Measurements from ENCODE around the gene SPEN. TPM values are rescaled to one million over a fixed set of nuclear protein-coding genes. Genes with fewer than 3 reads are reported as not detected.

Gene SPEN
- total RNA-seq, 1 donor from 2014 or later: 58.3 TPM

DNA sequence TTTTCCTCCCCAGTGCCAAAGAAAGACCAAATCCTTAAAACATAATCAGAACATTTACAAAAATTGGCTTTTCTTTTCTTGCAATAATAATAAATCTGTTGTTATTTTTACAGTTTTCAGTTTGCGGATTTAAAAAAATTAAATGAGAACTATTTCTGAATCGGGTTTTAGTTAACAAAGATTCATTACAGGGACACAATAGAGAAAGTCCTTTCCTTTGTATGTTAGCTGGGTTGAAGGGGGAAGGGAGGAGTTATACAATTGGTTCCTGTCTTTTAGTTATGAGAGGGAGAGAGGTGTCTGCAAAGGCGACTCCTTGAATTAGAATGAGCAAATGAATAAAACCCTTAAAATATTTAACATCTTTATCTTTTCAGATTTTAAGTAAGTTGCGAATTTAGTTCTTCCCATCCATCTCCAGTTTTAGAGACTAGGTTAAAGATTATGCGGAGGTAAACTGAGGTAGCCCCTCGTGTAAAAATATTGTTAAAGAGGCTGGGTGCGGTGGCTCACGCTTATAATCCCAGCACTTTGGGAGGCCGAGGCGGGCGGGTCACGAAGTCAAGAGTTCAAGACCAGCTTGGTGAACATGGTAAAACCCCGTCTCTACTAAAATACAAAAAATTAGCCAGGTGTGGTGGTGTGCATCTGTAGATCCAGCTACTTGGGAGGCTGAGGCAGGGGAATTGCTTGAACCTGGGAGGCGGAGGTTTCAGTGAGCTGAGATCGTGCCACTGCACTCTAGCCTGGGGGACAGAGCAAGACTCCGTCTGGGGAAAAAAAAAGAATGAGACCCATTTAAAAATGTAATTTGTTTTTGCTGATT, 3.9 kb downstream of the SPEN start:
- DNase-seq (ENCODE audit: low spot score in 2 of 2): no peak
- no peak for FAIRE-seq

DNA sequence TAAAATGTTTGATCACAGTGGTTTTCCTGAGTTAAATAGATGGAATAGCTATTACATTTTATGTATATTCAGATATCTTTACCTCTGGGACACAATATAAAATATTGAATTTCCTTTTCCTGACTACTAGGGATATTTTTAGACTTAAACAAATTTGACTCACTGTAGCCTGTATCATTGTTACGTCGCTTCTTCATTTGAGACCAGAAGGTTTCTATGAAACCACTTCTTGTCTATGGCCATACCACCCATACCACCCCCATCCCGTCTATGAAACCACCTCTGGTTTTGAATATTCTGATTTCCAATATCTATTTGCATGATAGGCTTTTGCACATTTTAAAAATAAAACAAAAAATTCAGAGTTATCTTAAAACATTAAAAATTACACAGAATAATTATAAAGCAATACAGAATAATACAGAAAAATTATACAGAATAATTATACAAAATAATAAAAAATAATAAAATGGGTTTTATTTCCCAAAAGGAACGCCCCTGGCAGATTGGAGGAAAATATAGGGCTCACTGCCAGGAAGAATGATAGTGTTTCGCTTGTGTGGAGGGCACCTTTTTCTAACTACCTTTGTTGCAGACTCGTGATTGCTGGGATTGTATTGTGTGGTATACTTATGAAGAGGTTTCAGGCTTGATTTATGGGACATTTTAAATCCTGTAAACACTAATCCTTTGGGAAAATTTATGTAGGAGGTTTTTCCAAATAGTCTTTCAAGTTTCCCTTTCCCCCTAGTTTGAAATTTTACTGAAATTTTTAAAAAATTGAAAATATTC, 4.7 kb downstream of the SPEN start:
- no peak for FAIRE-seq
- no peak for DNase-seq (ENCODE audit: low spot score in 2 of 2)

GRCh38 chr1:15852828-15853302, 5.4 kb downstream of the SPEN start:
- DNase-seq (ENCODE audit: low spot score in 2 of 2) (no peak), FAIRE-seq (no peak)

GRCh38 chr1:15856888-15857287, 9.4 kb downstream of the SPEN start:
- FAIRE-seq (no peak), DNase-seq (ENCODE audit: low spot score in 2 of 2) (no peak)

DNA sequence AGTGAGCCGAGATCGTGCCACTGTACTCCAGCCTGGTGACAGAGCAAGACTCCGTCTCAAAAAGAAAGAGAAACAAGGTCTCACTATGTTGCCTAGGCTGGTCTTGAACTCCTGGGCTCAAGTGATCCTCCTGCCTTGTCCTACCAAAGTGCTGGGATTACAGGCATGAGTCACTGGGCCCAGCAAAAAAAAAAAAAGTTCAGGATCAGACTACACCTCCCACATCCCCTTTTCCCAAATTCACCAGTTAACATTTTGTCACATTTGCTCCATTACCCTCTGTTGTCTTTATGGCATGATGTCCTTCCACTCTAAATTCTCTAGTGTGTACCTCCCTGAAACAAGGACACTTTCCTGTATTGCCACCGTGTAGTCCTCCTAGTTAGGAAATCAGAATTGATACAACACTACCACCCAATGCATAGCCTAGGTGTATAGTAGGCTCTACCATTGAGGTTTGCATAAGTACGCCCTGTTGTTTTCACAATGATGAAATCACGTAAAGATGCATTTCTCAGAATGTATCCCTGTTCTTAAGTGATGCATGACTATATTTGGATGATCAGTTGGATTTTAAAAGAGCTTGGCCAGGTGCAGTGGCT, 10.7 kb downstream of the SPEN start:
- no peak for DNase-seq (ENCODE audit: low spot score in 2 of 2)
- no peak for FAIRE-seq

DNA sequence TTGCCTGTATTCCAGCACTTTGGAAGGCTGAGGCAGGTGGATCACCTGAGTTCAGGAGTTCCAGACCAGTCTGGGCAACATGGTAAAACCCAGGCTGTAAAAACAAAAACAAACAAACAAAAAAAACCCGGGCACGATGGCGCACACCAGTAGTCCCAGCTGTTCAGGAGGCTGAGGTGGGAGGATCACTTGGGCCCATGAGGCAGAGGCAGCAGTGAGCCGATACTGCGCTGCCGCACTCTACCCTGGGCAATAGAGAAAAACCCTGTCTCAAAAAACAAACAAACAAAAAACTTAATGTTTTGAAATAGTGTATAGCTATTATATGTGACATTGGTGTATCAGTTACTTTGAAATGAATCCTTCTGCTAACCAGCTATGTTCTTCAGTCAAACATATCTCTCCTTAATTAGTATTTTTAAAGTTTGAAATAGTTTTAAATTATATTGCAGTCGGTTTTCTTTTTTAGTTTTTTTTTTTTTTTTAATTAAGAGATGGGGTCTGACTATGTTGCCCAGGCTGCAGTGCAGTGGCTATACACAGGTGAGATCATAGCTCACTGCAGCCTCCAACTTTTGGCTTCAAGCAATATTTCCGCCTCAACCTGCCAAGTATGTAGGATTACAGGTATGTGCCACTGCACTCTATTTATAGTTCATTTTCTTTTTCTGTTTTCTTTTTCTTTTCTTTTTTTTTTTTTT, 11.3 kb downstream of the SPEN start:
- DNase-seq (ENCODE audit: low spot score in 2 of 2) (no peak), FAIRE-seq (no peak)

- DNase-seq (ENCODE audit: low spot score in 2 of 2) (no peak), FAIRE-seq (no peak)
Measured at GRCh38 chr1:15863156-15863901, 15.8 kb downstream of the SPEN start.

GRCh38 chr1:15866721-15867201, 19.3 kb downstream of the SPEN start:
- FAIRE-seq (no peak), DNase-seq (ENCODE audit: low spot score in 2 of 2) (no peak)

DNA sequence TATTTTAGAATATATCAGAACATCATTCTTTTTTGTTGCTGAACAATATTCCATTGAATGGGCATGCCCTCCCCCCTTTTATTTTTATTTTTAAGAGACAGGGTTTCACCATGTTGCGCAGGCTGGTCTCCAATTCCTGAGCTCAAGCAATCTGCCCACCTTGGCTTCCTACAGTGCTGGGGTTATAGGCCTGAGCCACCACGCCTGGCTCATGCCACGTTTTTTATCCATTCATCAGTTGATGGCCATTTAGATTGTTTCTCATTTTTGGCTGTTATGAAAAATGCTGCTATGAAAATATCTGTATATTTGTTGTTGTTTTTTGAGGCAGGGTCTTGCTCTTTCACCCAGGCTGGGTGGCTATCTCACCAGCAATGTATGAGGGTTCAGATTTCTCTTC, 19.8 kb downstream of the SPEN start:
- DNase-seq (ENCODE audit: low spot score in 2 of 2) (no peak), FAIRE-seq (no peak)

GRCh38 chr1:15869413-15869812, 21.9 kb downstream of the SPEN start:
- no peak for FAIRE-seq
- DNase-seq (ENCODE audit: low spot score in 2 of 2): no peak

- no peak for FAIRE-seq
- DNase-seq (ENCODE audit: low spot score in 2 of 2): no peak
Measured at GRCh38 chr1:15870421-15870820, 22.9 kb downstream of the SPEN start.

DNA sequence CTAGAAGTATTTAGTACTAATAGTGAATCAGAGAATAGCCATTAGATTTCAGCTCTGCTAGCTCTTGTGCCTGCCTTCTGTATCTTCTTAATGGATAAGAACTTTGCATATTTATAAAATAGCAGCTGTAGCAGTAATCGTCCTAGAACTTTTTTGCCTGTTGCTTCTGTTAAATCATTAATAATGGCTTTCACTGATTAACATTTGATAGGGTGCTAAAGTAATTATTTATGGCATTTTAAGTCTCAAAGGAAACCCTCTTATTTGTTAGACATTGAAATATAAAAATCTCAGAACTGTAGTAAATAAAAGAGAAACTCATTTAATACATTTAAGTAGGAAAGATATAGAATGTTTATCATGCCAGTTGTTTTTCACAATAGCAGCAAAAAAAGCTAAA, 27.0 kb downstream of the SPEN start:
- FAIRE-seq (no peak), DNase-seq (ENCODE audit: low spot score in 2 of 2) (no peak)

DNA sequence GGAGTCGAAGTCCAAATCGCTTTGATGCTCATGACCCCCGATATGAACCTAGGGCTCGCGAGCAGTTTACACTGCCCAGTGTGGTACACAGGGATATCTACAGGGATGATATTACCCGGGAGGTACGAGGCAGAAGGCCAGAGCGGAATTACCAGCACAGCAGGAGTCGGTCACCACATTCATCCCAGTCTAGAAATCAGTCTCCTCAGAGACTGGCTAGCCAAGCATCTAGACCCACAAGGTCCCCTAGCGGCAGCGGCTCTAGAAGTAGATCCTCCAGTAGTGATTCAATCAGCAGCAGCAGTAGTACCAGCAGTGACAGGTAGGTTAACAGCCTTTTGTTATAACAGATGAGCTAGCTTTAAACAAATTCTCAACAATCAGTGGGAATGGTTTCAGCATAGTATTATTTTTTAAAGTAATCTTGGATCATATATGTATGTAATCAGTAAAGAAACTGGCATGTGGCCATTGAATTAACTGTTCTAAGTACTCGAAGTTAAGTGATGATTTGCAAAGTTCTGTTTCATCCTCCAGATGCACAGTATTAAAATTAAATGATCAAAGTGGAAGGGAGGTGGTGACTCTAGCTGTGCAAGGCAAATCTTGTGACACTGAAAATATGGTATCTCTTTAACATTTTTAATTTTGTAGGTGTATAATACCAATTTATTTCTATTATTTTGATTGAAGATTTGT, 29.0 kb downstream of the SPEN start:
- FAIRE-seq: no peak
- no peak for DNase-seq (ENCODE audit: low spot score in 2 of 2)

GRCh38 chr1:15881961-15882360, 34.5 kb downstream of the SPEN start:
- DNase-seq (ENCODE audit: low spot score in 2 of 2): no peak
- no peak for FAIRE-seq

GRCh38 chr1:15882665-15883064, 35.2 kb downstream of the SPEN start:
- FAIRE-seq: no peak
- no peak for DNase-seq (ENCODE audit: low spot score in 2 of 2)

- FAIRE-seq (no peak), DNase-seq (ENCODE audit: low spot score in 2 of 2) (no peak)
Measured at GRCh38 chr1:15883326-15883725, 35.8 kb downstream of the SPEN start.

DNA sequence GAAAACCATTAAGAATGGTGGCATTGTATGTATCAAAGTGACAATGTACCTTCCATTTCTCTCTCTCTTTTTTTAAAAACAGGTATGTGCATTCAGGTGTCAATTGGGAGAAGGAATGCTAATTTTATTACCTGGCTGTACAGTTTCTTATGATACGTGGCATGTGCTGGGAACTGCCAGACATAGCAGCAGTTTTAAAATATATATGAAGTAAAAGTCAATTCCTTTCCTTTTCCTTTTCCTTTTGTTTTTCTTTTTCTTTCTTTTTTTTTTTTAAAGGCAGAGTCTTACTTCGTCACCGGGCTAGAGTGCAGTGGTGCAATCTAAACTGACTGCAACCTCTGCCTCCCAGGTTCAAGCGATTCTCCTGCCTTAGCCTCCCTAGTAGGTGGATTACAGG, 37.0 kb downstream of the SPEN start:
- FAIRE-seq (no peak), DNase-seq (ENCODE audit: low spot score in 2 of 2) (no peak)

DNA sequence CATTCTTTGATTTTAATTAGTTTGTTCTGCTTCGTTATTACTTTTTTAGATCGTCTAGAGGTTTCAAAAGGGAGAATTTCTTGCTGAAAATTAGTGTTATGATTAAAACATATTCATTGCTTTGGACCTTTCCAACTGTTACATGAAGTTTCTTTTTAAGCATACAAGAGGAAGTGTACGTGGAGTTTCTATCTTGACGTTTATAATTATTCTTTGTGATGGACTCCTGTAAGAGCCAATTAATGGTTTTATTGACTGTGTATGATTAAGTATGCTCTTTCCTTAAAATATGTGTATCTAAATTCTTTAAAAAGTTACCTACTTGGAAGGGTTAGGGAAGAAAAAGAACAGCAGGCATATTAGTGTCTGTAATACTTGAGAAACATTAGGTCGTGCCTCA, 37.8 kb downstream of the SPEN start:
- DNase-seq (ENCODE audit: low spot score in 2 of 2): no peak

More for the DNA sequence above, 37.8 kb downstream of the SPEN start:
- FAIRE-seq: no peak

Data from frontal cortex (tissue), 4 donors.